ENCODE data around the gene KLK15. TPM values are rescaled to one million over a fixed set of nuclear protein-coding genes. Genes with fewer than 3 reads are reported as not detected.

The KLK15 gene
- total RNA-seq, 4 donors from 2014 or later, result not detected

GRCh38 chr19:50780753-50781435 lies 52.5 kb downstream of the KLK15 start:
- ATAC-seq (ENCODE audit: low FRiP score) (no peak), DNase-seq (ENCODE audit: low spot score) (no peak)
- no peak for TF ChIP-seq CTCF (IDR thresholded peaks at IDR 0.05)

- ATAC-seq (ENCODE audit: low FRiP score) (no peak), DNase-seq (ENCODE audit: low spot score) (no peak)
- no peak for TF ChIP-seq CTCF (IDR thresholded peaks at IDR 0.05)
Measured at GRCh38 chr19:50779504-50780457, 53.6 kb downstream of the KLK15 start.

GRCh38 chr19:50778906-50779430 lies 54.4 kb downstream of the KLK15 start:
- ATAC-seq (ENCODE audit: low FRiP score) (no peak), DNase-seq (ENCODE audit: low spot score) (no peak)
- TF ChIP-seq CTCF (IDR thresholded peaks at IDR 0.05), result no peak

GRCh38 chr19:50777830-50778303 lies 55.5 kb downstream of the KLK15 start:
- ATAC-seq (ENCODE audit: low FRiP score), result no peak
- no peak for DNase-seq (ENCODE audit: low spot score)
- no peak for TF ChIP-seq CTCF (IDR thresholded peaks at IDR 0.05)

GRCh38 chr19:50777261-50777660 lies 56.1 kb downstream of the KLK15 start:
- TF ChIP-seq CTCF (IDR thresholded peaks at IDR 0.05), result no peak
- no peak for DNase-seq (ENCODE audit: low spot score)

GRCh38 chr19:50776131-50776530 lies 57.2 kb downstream of the KLK15 start:
- ATAC-seq (ENCODE audit: low FRiP score) (no peak), DNase-seq (ENCODE audit: low spot score) (no peak)
- TF ChIP-seq CTCF (IDR thresholded peaks at IDR 0.05), result no peak

More at GRCh38 chr19:50777261-50777660, 56.1 kb downstream of the KLK15 start:
- ATAC-seq (ENCODE audit: low FRiP score), result no peak

Small RNA genes within 50 kb of the gene (small RNA-seq; reads per million reads assigned to genes)
- gene SNORD88A (417 reads per million, percentile 98 among the genes with 10 or more reads in this experiment), gene SNORD88B (not detected), gene SNORD88C (not detected)

Other genes starting within 250 kb of the KLK15 start
- gene SYT3, start 193.7 kb downstream of the KLK15 start, total RNA-seq, result not detected
- not detected for gene C19orf81, start 184.1 kb downstream of the KLK15 start, total RNA-seq
- gene SHANK1, start 113.8 kb downstream of the KLK15 start, total RNA-seq, result 1 to 10 TPM in 1 of 4 donors, under 1 TPM in 1, not detected in 2; 0.37 to 2.2 TPM
- 10 to 100 TPM; 17.1 to 32.0 (median 21.9) TPM for gene CLEC11A, start 110.2 kb downstream of the KLK15 start, total RNA-seq
- gene GPR32, start 63.1 kb downstream of the KLK15 start, total RNA-seq, result not detected
- not detected for gene ACP4, start 43.2 kb downstream of the KLK15 start, total RNA-seq
- 1 to 10 TPM in 3 of 4 donors, not detected in 1; 1.0 to 1.4 (median 1.3) TPM for gene KLK1, start 9.8 kb downstream of the KLK15 start, total RNA-seq
- not detected for gene KLK3, start 21.3 kb upstream of the KLK15 start, total RNA-seq
- not detected for gene KLK2, start 39.9 kb upstream of the KLK15 start, total RNA-seq
- gene KLK4, start 77.8 kb upstream of the KLK15 start, total RNA-seq, result not detected
- gene KLK5, start 119.5 kb upstream of the KLK15 start, total RNA-seq, result 10 to 100 TPM in 1 of 4 donors, 1 to 10 TPM in 2, not detected in 1; 3.3 to 12.2 (median 9.7) TPM
- not detected for gene KLK6, start 136.0 kb upstream of the KLK15 start, total RNA-seq
- gene KLK7, start 150.3 kb upstream of the KLK15 start, total RNA-seq, result 10 to 100 TPM in 2 of 4 donors, 1 to 10 TPM in 1, not detected in 1; 3.6 to 61.7 (median 16.6) TPM
- 10 to 100 TPM in 1 of 4 donors, 1 to 10 TPM in 2, not detected in 1; 2.8 to 15.0 (median 3.4) TPM for gene KLK8, start 168.0 kb upstream of the KLK15 start, total RNA-seq
- 10 to 100 TPM in 1 of 4 donors, 1 to 10 TPM in 2, not detected in 1; 1.6 to 14.2 (median 9.8) TPM for gene KLK10, start 186.1 kb upstream of the KLK15 start, total RNA-seq
- 100 to 1,000 TPM in 1 of 4 donors, 10 to 100 TPM in 2, not detected in 1; 21.6 to 116 (median 34.0) TPM for gene KLK11, start 193.0 kb upstream of the KLK15 start, total RNA-seq
- gene KLK12, start 201.4 kb upstream of the KLK15 start, total RNA-seq, result not detected
- gene KLK13, start 231.5 kb upstream of the KLK15 start, total RNA-seq, result not detected
- gene KLK14, start 249.3 kb upstream of the KLK15 start, total RNA-seq, result not detected

All from omental fat pad (tissue), 4 donors.